ENCODE measurements around the gene RBX1.

RBX1 gene

DNA sequence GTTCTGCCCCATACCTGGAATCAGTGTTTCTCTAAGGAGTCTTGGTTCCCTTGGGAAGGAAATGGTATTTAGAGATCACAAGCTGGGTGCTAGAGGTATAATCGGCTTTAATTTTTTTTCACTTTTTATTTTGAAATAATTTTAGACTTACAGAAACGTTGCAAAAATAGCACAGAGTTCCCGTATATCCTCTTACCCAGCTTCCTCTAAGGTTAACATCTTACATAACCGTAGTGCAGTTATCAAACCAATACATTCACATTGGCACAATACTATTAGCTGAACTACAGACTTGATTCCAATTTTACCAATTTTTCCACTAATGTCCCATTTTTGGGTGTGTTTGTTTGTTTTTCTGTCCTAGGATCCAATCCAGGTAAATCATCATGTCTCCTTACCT is 63.8 kb downstream of the RBX1 start:
- H4K20me1 ChIP-seq (ENCODE audit: insufficient read depth) = no peaks in the 10 kb centered on the region
- no peaks in the 10 kb centered on the region for H3K79me2 ChIP-seq (ENCODE audit: insufficient read depth, low read depth)
- no peak overlapping the region for H3K4me2 ChIP-seq
- H3K9ac ChIP-seq = no peak overlapping the region
- H3K27ac ChIP-seq = no peak overlapping the region
- H3K36me3 ChIP-seq (ENCODE audit: insufficient read depth) = no peaks in the 10 kb centered on the region
- TF ChIP-seq CTCF (conservative IDR thresholded peaks at IDR 0.05; ENCODE audit: low read depth, low read length) = no peak
- no peak overlapping the region for H3K4me3 ChIP-seq (IDR thresholded peaks at IDR 0.05; ENCODE audit: insufficient read depth, low read depth, low read length)
- no peaks in the 10 kb centered on the region for H3K4me1 ChIP-seq (ENCODE audit: low read depth, poor library complexity, severe bottlenecking)
- H3K27me3 ChIP-seq (ENCODE audit: insufficient read depth, low read depth) = no peaks in the 10 kb centered on the region
- no peak overlapping the region for H2AFZ ChIP-seq (ENCODE audit: low read depth)

- Histone ChIP-seq H4K20me1 (ENCODE audit: insufficient read depth) (no peaks in the 10 kb centered on the region), H3K9ac (peak overlapping the region; percentile 92), H2AFZ (ENCODE audit: low read depth) (peak overlapping the region; percentile 88), H3K4me2 (peak overlapping the region; percentile 86), H3K4me1 (ENCODE audit: low read depth, poor library complexity, severe bottlenecking) (peaks cover 7% of the 10 kb centered on the region), H3K4me3 (IDR thresholded peaks at IDR 0.05; ENCODE audit: insufficient read depth, low read depth, low read length) (no peak overlapping the region), H3K36me3 (ENCODE audit: insufficient read depth) (no peaks in the 10 kb centered on the region), H3K79me2 (ENCODE audit: insufficient read depth, low read depth) (no peaks in the 10 kb centered on the region), H3K27me3 (ENCODE audit: insufficient read depth, low read depth) (no peaks in the 10 kb centered on the region), H3K27ac (peak overlapping the region; percentile 77)
- no peak for TF ChIP-seq CTCF (conservative IDR thresholded peaks at IDR 0.05; ENCODE audit: low read depth, low read length)
Observed at GRCh38 chr22:41021061-41021612, 70.0 kb downstream of the RBX1 start.

- Histone ChIP-seq H3K27ac (peak overlapping the region; percentile 77), H3K9ac (peak overlapping the region; percentile 92), H3K4me2 (peak overlapping the region; percentile 86), H3K4me3 (IDR thresholded peaks at IDR 0.05; ENCODE audit: insufficient read depth, low read depth, low read length) (no peak overlapping the region), H3K4me1 (ENCODE audit: low read depth, poor library complexity, severe bottlenecking) (peaks cover 7% of the 10 kb centered on the region), H4K20me1 (ENCODE audit: insufficient read depth) (no peaks in the 10 kb centered on the region), H2AFZ (ENCODE audit: low read depth) (peak overlapping the region; percentile 88), H3K79me2 (ENCODE audit: insufficient read depth, low read depth) (no peaks in the 10 kb centered on the region), H3K27me3 (ENCODE audit: insufficient read depth, low read depth) (no peaks in the 10 kb centered on the region), H3K36me3 (ENCODE audit: insufficient read depth) (no peaks in the 10 kb centered on the region)
- no peak for TF ChIP-seq CTCF (conservative IDR thresholded peaks at IDR 0.05; ENCODE audit: low read depth, low read length)
Observed at GRCh38 chr22:41021613-41022454, 70.7 kb downstream of the RBX1 start.

GRCh38 chr22:41022470-41023298 is 71.5 kb downstream of the RBX1 start:
- Histone ChIP-seq H3K4me3 (IDR thresholded peaks at IDR 0.05; ENCODE audit: insufficient read depth, low read depth, low read length) (no peak overlapping the region), H3K4me1 (ENCODE audit: low read depth, poor library complexity, severe bottlenecking) (peaks cover 7% of the 10 kb centered on the region), H2AFZ (ENCODE audit: low read depth) (peak overlapping the region; percentile 88), H3K9ac (peak overlapping the region; percentile 92; the same call in 1 of the 2 replicates), H3K27me3 (ENCODE audit: insufficient read depth, low read depth) (no peaks in the 10 kb centered on the region), H3K27ac (peak overlapping the region; percentile 77), H4K20me1 (ENCODE audit: insufficient read depth) (no peaks in the 10 kb centered on the region), H3K36me3 (ENCODE audit: insufficient read depth) (no peaks in the 10 kb centered on the region), H3K4me2 (peak overlapping the region; percentile 86; the same call in 1 of the 2 replicates), H3K79me2 (ENCODE audit: insufficient read depth, low read depth) (no peaks in the 10 kb centered on the region)
- no peak for TF ChIP-seq CTCF (conservative IDR thresholded peaks at IDR 0.05; ENCODE audit: low read depth, low read length)
